NCI-H1436 (cell line): ENCODE results near the gene TMEM116.

Source experiments
- DNase-seq: peaks from one replicate; lab custom pipeline; 2025; lab: John Stamatoyannopoulos, UW

TMEM116 gene

DNA sequence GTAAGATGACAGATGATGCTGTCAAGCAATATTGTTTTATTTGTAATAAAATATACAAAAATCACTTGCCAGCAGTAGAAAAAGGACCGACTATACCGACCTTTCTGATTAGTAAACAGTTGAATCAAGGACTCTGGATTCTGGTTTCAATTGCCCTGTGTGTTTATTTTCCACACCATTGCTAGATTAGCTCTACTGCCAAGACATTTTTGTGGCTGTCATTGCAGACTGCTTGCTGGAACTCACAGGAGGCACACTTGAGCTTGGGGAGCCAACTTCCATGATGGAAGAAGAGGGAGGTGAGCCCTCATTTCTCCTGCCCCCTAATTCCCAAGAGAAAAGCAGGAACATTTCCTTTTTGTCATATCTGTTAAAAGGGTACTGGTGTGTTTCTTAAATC is 119.7 kb downstream of the TMEM116 start:
- no peak for DNase-seq

DNA sequence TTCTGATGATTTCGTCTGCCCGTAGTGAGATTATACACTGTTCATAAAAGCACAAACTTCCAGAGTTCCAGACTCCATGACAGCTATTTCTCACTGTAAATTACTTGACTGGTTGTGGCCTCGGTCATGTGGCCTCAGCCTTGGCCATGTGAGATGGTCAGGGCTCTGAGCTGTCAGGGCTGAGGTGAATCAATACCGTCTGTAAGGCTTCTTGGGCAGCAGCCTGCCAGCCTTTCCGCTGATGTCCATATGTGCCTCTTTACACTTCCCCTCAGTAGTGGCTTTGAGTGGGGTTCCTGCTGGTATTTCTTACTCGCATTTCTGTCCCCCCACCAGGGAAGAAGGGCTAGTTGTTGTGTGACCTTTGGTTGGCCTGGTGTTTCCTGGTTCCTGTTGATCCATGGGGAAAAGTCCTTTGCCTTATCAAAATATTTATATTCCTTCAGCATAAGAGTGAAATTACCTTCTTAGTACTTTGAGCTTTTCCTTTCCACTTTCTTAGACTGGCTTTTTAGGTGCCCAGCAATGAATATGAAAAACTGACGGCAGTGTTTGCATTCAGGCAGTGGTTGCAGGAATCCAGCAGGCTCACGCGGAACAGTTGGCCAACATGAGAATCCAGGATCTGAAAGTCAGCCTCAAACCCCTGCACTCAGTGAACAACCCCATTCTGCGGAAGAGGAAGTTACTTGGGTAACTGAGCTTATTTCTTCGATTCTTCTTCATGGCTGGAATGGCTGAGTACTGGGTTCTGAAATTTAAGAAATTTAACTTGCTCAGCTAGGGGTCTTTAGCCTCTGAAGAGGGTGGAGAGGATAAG is 124.8 kb downstream of the TMEM116 start:
- DNase-seq: no peak

DNA sequence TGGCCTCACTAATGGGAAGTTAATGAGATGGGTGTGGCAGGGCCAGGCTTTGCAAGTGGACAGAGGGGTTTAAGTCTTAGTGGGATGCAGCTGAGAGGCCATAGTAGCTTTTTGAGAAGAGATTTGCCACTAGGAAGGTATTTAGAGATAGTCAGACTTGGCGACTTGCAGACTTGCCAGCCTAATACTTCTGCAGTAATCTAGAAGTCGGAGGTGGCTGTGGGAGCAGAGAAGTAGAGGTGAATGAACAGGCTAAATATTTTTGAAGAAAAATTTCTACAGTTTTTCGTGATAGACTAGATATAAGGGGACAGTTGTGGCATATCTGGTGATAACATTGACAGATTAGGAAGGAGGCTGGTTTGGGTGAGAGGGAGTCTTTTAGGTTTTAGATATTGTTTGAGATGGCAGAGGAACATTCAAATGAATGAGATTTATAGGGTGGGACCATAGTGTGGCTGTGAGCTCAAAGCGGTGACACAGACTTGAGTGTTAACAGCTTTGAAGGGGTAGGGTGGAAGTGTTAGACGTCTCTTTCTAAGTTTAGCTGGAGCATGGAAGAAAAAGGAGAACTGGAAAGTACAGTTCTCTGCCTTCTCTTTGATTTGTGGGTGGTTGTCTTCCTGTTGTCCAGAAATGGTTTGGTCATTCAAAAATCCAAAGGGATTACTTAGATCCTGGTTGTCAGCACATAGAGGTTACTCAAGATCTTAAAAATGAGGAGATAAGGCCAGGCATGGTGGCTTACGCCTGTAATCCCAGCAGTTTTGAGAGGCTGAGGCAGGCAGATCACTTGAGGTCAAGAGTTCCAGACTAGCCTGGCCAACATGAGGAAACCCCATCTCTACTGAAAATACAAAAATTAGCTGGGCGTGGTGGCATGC is 126.1 kb downstream of the TMEM116 start:
- DNase-seq: no peak

GRCh38 chr12:111881716-111882115 is 131.2 kb downstream of the TMEM116 start:
- no peak for DNase-seq
